GM21737 (cell line): ENCODE data around the gene GPATCH1.
A peak's percentile ranks its signal among the peaks of the same experiment; 100 is the strongest.
"Not testable (repeated sequence)": the region's sequence is repeated elsewhere in the genome, so short reads cannot be mapped to it uniquely, and the experiment has no call there.

Experiments used
- ATAC-seq: cut with Tn5 transposase; IDR thresholded peaks from one replicate; pipeline ENCODE4 v1.9.1; 2021; ENCODE audit warnings: mild to moderate bottlenecking, moderate library complexity; ENCODE audit not compliant: unreplicated experiment

GPATCH1 gene

DNA sequence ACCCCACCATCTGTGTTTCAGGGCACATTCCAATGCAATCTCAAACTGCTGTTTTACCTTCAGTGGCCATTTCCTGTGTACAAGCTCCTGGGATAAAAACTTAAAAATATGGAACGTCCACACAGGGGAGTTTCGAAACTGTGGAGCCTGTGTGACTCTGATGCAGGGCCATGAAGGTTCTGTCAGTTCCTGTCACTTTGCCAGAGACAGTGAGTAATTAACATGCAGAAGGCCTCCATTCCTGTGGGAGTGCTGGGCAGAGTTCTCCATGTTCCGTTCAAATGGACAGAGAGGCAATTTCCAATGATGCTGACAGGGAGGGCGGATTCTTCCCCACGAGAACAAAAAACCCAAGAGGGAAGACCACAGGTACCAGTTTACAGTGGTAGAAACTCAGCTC, 75.4 kb downstream of the GPATCH1 start:
- ATAC-seq = no peak

DNA sequence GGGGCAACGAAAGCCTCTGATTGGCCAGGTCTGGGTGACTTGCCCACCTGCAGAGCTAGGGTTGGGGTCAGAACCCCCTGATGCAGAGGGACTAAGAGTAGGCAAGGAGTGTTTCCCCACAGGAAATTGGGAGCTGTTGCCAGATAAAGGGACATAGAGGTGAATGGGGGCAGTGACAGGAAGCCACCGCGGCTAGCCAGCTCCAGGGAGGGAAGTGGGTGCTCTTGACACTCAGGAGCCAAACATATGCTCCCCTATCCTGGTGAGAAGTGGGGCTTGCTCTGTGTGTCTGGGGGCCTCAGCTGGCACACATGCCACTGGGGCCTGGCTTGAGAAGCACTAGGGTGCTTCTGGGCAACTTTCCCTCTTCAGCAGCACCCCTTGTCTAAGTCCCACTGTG, 76.9 kb downstream of the GPATCH1 start:
- no peak for ATAC-seq

DNA sequence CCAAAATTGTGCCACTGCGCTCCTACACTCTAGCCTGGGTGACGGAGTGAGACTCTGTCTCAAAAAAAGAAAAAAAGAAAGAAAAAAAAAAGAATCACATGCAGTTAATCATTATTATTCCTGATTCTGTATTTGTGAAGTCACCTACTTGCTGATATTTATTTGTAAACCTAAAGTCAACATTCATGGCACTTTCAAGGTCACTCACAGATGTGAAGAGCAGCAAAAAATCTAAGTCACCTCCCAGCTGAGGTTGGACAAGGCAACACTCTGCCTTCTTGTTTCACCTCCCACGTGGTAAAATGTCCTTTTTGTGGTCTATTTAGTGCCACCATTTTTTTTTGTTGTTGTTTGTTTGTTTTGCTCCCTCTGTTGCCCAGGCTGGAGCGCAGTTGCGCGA, 77.4 kb downstream of the GPATCH1 start:
- no peak for ATAC-seq

DNA sequence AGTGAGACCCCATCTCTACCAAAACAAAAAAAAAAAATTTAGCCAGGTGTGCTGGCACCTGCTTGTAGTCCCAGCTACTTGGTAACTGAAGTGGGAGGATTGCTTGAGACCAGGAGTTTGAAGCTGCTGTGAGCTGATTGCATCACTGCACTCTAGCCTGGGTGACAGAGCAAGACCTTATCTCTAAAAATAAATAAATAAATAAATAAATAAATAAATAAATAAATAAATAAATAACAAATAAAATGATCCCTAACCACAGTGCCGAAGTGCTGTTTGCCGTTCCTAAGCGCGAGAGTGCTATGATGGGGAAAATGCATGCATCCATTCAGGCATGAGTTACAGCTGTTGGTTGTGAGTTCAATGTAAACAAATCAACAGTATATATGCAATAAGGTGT, 78.2 kb downstream of the GPATCH1 start:
- ATAC-seq = no peak

DNA sequence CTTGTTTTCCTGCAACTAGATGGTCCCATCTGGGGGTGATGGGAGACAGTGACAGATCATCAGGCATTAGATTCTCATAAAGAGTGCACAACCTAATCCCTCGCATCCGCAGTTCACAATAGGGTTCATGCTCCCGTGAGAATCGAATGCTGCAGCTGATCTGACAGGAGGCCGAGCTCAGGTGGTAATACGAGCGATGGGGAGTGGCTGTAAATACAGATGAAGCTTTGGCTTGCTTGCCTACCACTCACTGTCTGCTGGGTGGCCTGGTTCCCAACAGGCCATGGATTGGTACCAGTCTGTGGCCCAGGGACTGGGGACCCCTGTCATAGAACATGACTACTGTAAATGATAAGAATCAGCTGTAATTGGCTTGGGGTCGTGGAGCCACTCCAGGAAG, 78.9 kb downstream of the GPATCH1 start:
- ATAC-seq = peak; percentile 16

DNA sequence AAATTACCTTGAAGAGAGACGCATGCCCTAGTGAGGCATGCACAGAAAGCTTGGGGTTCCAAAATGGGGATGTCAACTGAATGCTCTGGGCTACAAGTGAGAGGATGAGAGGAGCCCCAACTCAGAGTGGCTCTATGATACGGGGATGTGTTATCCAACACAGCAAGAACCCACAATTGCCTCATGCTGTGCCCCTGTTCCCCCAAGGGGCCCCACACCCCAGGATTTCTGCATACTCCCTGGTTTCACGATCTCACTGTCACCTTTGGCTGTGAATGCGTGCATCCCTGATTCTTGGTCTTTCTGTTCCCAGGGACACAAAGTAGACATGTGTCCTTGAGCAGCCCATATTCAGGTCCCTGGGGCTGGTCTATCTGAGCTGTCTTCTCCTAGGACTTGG, 80.2 kb downstream of the GPATCH1 start:
- ATAC-seq = no peak

DNA sequence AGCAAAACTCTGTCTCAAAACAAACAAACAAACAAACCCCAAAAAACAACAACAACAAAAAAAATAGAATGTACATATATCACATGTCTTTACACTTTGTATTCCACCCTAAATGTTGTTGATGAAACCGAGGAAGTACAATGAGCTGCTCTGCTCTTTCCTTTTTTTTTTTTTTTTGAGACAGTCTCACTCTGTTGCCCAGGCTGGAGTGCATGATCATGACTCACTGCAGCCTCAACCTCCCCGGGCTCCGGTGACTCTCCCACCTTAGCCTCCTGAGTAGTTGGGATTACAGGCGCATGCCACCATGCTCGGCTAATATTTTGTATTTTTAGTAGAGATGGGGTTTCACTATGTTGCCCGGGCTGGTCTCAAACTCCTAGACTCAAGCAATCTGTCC, 82.5 kb downstream of the GPATCH1 start:
- no peak for ATAC-seq

DNA sequence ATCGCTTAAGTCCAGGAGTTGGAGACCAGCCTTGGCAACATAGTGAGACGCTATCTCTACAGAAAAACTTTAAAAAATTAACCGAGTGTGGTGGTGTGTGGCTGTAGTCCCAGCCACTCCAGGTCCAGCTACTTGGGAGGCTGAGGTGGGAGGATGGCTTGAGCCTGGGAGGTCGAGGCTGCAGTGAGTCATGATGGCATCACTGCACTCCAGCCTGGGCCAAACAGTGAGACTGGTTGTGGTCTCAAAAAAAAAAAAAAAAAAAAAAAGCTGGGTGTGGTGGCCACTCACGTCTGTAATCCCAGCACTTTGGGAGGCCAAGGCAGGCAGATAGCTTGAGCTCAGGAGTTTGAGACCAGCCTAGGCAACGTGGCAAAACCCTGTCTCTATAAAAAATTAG, 85.1 kb downstream of the GPATCH1 start:
- ATAC-seq = not testable (repeated sequence)

DNA sequence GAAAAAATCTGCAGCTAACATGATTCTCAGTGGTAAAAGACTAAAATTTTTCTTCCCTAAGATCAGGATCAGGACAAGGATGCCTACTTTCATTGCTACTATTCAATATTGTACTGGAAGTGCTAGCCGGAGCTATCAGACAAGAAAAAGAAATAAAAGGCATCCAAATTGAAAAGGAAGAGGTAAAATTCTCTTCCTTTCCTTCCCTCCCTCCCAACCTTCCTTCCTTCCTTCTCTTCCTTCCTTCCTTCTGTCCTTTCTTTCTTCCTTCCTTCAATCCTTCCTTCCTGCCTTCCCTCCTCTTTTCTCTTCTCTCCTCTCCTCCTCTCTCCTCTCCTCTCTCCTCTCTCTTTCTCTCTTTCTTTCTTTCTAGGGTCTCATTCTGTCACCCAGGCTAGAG, 86.5 kb downstream of the GPATCH1 start:
- no peak for ATAC-seq

DNA sequence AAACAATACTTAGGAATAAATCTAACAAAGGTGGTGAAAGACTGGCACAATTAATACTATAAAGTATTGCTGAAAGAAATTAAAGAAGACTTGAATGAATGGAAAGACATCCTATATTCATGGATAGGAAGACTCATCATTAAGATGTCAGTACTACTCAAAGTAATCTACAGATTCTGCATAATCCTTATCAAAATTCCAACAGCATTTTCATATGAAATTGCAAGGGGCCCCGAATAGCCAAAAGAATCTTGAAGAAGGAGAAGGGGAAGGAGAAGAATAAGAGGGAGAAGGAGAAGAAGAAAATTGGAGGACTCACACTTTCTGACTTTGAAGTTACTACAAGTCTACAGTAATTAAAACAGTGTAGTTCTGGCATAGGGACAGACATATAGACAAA, 87.5 kb downstream of the GPATCH1 start:
- ATAC-seq = no peak

DNA sequence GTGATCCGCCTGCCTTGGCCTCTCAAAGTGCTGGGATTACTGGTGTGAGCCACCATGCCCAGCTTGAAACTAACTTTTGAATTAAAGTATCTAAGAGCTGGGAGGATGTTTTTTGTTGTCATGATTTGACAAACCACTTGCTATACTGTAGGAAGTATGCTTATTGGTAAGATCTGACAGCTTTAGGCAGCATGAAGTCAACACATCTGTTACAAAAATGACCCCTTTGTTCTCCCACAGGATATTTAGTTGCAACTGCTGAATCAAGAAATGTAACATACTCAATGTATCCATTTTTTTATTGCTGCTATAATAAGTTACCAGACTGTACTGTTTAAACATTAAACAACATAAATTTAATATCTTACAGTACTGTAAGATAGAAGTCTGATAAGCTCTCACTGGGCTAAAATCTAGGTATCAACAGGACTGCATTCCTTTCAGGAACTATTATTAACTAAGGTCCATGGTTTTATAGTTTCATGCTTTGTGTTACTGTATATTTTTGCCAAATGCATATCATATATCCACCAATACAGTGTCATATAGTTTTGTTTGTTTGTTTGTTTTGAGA, 90.3 kb downstream of the GPATCH1 start:
- no peak for ATAC-seq

DNA sequence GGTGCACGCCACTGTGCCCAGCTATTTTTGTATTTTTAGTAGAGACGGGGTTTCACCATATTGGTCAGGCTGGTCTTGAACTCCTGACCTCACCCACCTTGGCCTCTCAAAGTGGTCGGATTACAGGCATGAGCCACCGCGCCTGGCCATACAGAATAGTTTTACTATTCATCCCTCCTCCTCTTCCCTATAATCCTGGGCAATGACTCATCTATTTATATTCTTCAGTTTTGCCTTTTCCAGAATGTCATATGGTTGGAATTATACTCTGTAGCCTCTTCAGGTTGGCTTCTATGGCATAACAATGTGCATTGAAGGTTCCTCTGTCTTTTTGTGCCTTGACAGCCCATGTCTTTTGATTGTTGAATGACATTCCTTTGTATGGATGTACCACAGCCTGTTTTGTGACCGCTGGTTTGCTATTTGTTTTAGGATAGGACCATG, 91.0 kb downstream of the GPATCH1 start:
- ATAC-seq = no peak

DNA sequence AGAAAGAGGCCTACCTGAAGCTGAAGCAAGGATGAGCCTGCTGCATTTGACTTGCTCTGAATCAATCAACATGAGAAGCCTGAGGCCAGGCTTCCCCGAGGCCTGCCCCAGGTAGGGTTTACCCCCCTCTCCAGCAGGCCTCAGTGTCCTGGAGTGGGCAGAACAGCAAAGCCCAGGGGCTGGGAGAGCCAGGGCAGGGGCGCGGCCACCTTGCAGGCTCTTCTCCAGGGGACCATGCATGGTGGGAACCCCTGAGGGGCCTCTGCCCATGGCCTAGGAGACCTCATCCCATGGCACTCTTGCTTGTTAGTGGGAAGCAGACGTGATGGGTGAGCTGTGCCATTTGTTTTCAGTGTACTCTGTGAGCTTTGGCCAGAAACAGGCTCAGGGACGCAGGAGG, 93.2 kb downstream of the GPATCH1 start:
- no peak for ATAC-seq

DNA sequence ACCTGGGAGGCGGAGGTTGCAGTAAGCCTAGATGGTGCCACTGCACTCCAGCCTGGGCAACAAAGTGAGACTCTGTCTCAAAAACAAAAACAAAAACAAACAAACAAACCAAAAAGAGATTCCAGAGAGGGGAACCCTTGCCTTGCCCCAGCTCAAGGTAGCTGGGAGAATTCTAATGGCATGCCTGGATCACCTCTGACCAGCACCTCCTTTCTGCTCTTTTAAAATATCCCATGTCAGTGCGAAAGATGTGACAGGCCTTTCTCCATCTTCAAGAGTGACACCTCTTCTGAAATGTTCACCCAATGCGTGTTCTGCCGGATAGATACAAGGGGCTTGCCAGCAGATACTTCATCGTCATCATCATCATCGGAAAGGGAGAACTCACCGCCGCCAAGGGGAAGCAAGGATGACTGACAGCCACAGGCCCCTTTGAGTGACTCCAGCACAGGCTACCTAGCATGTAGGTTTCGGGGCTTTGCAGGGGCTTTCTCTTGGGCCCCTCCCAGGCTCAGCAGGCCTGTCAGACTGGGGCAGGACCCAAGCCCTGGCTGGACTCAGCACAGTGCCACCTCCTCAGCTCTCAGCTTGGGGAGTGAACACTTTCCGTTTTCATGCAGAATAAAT, 94.3 kb downstream of the GPATCH1 start:
- ATAC-seq = no peak

DNA sequence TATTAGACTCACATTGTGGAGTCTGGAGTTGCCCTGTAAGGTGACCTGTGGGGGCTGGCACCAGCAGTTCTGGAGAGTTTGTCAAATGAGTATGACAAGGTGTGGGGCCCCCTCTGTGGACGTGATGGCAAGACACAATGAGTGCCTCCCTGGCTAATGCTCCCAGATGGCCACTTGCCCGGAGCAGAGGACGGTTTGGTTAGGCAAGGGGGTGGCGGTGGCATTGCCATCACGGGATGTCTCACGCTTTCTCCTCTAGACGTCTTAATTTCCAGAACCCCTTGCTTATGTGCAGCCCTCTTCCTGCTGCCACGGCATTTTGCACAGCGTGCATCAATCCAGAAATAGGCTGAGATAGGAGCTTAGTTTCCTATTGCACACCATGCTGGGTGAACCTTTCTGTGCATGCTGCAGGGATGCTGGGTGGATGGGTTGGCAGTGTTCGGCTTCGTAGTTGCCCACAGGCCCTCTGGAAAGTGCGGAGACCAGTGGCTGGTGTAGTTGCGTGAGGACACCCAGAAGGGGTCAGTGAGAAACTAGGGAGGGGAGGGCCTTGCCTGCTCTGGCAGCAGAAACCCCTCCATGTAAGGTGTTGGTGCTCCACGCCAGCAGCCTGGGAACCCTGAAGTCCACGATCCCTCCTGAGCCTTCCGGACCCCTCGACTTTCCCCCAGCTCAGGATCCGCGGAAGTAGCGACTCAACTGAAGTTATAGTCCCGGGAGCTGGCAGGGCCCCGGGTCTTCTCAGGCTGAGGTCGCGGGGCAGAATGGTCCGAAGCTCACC, 95.1 kb downstream of the GPATCH1 start:
- ATAC-seq = peak; percentile 3

DNA sequence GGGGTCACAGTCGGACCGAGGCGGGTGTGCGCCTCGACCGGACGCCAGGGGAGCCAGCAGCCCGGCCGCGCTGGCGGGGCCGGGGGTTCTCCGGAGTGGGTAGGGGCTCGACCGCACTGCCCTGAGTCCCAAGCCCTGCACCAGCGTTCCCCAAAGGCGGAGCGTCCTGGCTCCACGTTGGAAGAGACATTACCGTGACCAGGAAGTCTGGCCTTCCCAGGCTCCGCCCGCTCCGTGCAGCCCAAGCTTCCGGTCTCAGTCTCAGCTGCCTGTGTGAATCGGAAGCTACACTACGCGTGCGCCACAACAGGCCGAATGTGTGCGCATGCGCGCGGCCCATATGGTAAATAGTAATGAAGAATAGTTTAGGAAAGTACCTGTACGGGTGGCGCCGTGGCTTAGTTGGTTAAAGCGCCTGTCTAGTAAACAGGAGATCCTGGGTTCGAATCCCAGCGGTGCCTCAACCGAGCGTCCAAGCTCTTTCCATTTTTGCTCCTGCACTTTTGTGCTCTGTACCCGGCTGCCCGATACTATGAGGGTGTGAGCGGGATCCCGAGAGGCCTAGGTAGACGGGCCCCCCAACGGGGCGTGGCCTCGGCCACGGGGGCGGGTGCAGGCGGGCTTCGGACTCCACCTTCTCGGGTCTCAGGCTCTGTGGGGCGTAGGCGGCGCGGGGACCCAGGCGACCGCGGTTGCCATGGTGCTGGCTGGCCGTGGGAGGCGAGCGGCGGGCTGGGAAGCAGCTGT, 95.9 kb downstream of the GPATCH1 start:
- peak; percentile 76 for ATAC-seq

DNA sequence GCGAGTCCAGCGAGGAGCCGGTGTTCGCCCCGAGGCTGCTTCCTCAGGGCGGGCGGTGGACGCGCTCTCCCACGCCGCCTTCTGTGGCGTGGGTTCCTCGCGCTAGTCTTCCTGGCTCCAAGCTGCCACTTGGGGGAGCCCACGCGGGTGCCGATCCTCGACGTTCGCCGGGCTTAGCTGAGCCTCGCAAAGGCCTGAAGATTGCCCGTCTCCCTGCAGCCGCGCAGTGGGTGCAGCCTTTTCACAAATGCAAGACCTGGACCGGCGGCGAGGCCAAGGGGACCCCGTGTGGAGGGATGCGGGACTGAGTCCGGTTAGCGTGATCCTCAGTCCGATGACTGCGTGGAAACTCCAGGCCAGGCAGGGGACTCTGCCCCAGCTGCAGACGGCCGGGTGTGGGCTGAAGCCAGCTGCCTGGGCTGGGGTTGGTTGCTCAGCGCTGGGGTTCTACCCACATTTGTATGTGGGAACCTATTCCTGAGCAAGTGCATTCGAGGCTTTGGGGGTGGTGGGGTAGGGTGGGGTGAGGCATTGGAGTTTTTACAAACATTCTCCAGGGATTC, 96.5 kb downstream of the GPATCH1 start:
- peak; percentile 23 for ATAC-seq
